Suprapubic skin (tissue), 4 donors: Measurements from ENCODE around the gene ELMO3. TPM values are rescaled to one million over a fixed set of nuclear protein-coding genes. Genes with fewer than 3 reads are reported as not detected.

Source experiments
- DNase-seq, 2 donors: peaks; one replicate each; pipeline ENCODE4 v3.0.0-alpha.2; 2019; ENCODE audit warnings: low spot score in 2 of 2
- H3K27ac ChIP-seq: fragments of 200-600 bp; sonication (generic); one replicate; pipeline ENCODE4 v1.5.1; 2019
- H3K27me3 ChIP-seq: fragments of 200-600 bp; sonication (generic); one replicate; pipeline ENCODE4 v1.5.1; 2019
- H3K36me3 ChIP-seq: fragments of 200-600 bp; sonication (generic); one replicate; pipeline ENCODE4 v1.5.1; 2019
- H3K4me1 ChIP-seq: fragments of 200-600 bp; sonication (generic); one replicate; pipeline ENCODE4 v1.5.1; 2019
- H3K4me3 ChIP-seq: fragments of 200-600 bp; sonication (generic); one replicate; pipeline ENCODE4 v1.5.1; 2019; ENCODE audit warnings: mild to moderate bottlenecking
- H3K9me3 ChIP-seq: fragments of 200-600 bp; sonication (generic); one replicate; pipeline ENCODE4 v1.5.1; 2019
- EP300 ChIP-seq: sonication (generic); formaldehyde crosslinking; IDR thresholded peaks from one replicate; pipeline ENCODE4 v1.6.1; 2017; ENCODE audit warnings: antibody characterized with exemption
- POLR2A ChIP-seq, 2 donors: fragments of 450-650 bp; IDR thresholded peaks; one replicate each; pipeline ENCODE4 v1.6.1; 2017; ENCODE audit warnings: antibody characterized with exemption in 2 of 2, mild to moderate bottlenecking in 2 of 2, moderate library complexity in 2 of 2
- POLR2AphosphoS5 ChIP-seq, 3 donors: sonication (generic); formaldehyde crosslinking; IDR thresholded peaks; one replicate each; pipeline ENCODE4 v1.6.1; 2017; ENCODE audit warnings: antibody characterized with exemption in 3 of 3
- WGBS: methylation state at CpG from one replicate; pipeline ENCODE4 v1.1.5; 2018; 5-methylcytosine and 5-hydroxymethylcytosine counted together
- total RNA-seq, 4 donors: library from RNA; depleted of rRNA; stranded (reverse); fragments of >200 nt; gene quantifications; one replicate each; pipeline ENCODE4 v1.1.0, GENCODE V29; 2016
- TF ChIP-seq, protein P1 (sequence below), 2 donors: fragments of 200-600 bp in 1 of 2; fragments of 450-650 bp in 1 of 2; sonication (generic) in 1 of 2; IDR thresholded peaks; one replicate each; pipeline ENCODE4 v1.5.1; 2016 to 2019; ENCODE audit warnings: antibody characterized with exemption in 2 of 2, mild to moderate bottlenecking in 1 of 2, moderate library complexity in 1 of 2

Gene ELMO3
- total RNA-seq, 4 donors from 2014 or later: 48.0 to 77.6 (median 56.7) TPM

GRCh38 chr16:67235816-67236562 is 37.1 kb downstream of the ELMO3 start:
- DNase-seq: no peak
- 76% methylated on average over 17 of the region's 17 CpGs for WGBS
- Histone ChIP-seq H3K4me3 (no peak overlapping the region), H3K9me3 (no peaks in the 10 kb centered on the region), H3K27ac (peak overlapping the region; percentile 56), H3K27me3 (no peaks in the 10 kb centered on the region), H3K4me1 (peaks cover 9% of the 10 kb centered on the region), H3K36me3 (peaks cover 78% of the 10 kb centered on the region)
- TF ChIP-seq POLR2A (IDR thresholded peaks at IDR 0.05): no peak
- no peak for TF ChIP-seq POLR2AphosphoS5 (IDR thresholded peaks at IDR 0.05)
- TF ChIP-seq, protein P1, sequence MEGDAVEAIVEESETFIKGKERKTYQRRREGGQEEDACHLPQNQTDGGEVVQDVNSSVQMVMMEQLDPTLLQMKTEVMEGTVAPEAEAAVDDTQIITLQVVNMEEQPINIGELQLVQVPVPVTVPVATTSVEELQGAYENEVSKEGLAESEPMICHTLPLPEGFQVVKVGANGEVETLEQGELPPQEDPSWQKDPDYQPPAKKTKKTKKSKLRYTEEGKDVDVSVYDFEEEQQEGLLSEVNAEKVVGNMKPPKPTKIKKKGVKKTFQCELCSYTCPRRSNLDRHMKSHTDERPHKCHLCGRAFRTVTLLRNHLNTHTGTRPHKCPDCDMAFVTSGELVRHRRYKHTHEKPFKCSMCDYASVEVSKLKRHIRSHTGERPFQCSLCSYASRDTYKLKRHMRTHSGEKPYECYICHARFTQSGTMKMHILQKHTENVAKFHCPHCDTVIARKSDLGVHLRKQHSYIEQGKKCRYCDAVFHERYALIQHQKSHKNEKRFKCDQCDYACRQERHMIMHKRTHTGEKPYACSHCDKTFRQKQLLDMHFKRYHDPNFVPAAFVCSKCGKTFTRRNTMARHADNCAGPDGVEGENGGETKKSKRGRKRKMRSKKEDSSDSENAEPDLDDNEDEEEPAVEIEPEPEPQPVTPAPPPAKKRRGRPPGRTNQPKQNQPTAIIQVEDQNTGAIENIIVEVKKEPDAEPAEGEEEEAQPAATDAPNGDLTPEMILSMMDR (IDR thresholded peaks at IDR 0.05): no peak
- TF ChIP-seq EP300: no peak

DNA sequence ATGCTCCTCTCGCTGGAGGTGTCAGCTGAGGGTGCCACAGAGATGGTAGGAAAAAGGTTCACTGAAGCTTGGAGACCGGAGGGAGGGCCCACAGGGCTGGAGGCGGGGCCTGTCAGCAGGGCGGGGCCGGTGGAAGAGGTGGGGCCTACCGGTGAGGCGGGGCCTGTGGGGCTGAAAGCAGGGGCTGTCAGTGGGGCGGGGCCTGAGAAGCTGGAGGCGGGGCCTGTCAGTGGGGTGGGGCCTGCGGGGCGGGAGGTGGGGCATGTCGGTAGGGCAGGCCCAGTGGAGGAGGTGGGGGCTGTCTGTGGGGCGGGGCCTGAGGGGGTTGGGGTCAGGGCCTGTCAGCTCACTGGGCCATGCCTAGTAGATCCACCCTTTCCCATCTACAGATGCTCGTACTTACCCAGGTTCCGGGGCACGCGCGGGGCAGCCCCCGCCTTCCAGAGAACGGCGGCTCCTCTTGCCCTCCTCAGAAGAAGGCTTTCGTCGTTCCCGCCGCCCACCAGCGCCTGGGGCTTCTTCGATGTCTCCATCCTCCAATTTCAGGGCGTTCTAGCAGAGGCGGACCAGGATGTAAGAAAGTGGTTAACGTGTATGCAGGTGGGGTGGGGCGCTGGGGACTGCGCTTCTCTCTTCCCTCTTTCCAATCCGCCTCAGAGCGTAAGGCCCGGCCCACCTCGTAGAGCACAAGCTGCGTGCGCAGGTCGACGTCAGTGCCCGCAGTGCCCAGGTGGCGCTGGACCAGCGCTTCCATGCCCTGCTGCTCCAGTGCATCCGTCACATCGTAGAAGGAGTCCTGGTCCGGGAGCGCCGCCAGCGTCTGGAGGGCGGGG is 37.8 kb downstream of the ELMO3 start:
- 76% methylated on average over 46 of the region's 50 CpGs for WGBS
- Histone ChIP-seq H3K9me3 (no peaks in the 10 kb centered on the region), H3K27ac (peak overlapping the region; percentile 56), H3K4me1 (peaks cover 17% of the 10 kb centered on the region), H3K36me3 (peaks cover 70% of the 10 kb centered on the region), H3K27me3 (no peaks in the 10 kb centered on the region), H3K4me3 (no peak overlapping the region)
- TF ChIP-seq, protein P1 (IDR thresholded peaks at IDR 0.05): no peak
- TF ChIP-seq POLR2AphosphoS5 (IDR thresholded peaks at IDR 0.05): no peak
- no peak for TF ChIP-seq POLR2A (IDR thresholded peaks at IDR 0.05)
- TF ChIP-seq EP300: no peak
- DNase-seq: peak in 1 of 2 donors; percentile 80

- no peak for DNase-seq
- no peak for TF ChIP-seq POLR2A (IDR thresholded peaks at IDR 0.05)
- no peak for TF ChIP-seq EP300
- no peak for TF ChIP-seq POLR2AphosphoS5 (IDR thresholded peaks at IDR 0.05)
- TF ChIP-seq, protein P1 (IDR thresholded peaks at IDR 0.05): no peak
- Histone ChIP-seq H3K36me3 (peaks cover 66% of the 10 kb centered on the region), H3K27me3 (no peaks in the 10 kb centered on the region), H3K9me3 (no peaks in the 10 kb centered on the region), H3K27ac (no peak overlapping the region), H3K4me3 (no peak overlapping the region), H3K4me1 (peaks cover 26% of the 10 kb centered on the region)
- WGBS: 84% methylated on average over 16 of the region's 16 CpGs
Measured at GRCh38 chr16:67237396-67238277, 38.7 kb downstream of the ELMO3 start.

- WGBS: 93% methylated on average over 3 of the region's 3 CpGs
- Histone ChIP-seq H3K27me3 (no peaks in the 10 kb centered on the region), H3K4me3 (no peak overlapping the region), H3K36me3 (peaks cover 63% of the 10 kb centered on the region), H3K27ac (no peak overlapping the region), H3K9me3 (no peaks in the 10 kb centered on the region), H3K4me1 (peaks cover 31% of the 10 kb centered on the region)
- no peak for DNase-seq
- TF ChIP-seq POLR2AphosphoS5 (IDR thresholded peaks at IDR 0.05): no peak
- TF ChIP-seq EP300: no peak
- TF ChIP-seq POLR2A (IDR thresholded peaks at IDR 0.05): no peak
- TF ChIP-seq, protein P1 (IDR thresholded peaks at IDR 0.05): no peak
Measured at GRCh38 chr16:67238278-67238575, 39.3 kb downstream of the ELMO3 start.
